Fibroblast of upper back skin (primary cell): ENCODE results near the gene KCMF1.
A peak's percentile ranks its signal among the peaks of the same experiment; 100 is the strongest.
"Not testable (repeated sequence)": the region's sequence is repeated elsewhere in the genome, so short reads cannot be mapped to it uniquely, and the experiment has no call there.

Source experiments
- DNase-seq: peaks from one replicate; pipeline ENCODE4 v3.0.0-alpha.2; 2013

The KCMF1 gene

DNA sequence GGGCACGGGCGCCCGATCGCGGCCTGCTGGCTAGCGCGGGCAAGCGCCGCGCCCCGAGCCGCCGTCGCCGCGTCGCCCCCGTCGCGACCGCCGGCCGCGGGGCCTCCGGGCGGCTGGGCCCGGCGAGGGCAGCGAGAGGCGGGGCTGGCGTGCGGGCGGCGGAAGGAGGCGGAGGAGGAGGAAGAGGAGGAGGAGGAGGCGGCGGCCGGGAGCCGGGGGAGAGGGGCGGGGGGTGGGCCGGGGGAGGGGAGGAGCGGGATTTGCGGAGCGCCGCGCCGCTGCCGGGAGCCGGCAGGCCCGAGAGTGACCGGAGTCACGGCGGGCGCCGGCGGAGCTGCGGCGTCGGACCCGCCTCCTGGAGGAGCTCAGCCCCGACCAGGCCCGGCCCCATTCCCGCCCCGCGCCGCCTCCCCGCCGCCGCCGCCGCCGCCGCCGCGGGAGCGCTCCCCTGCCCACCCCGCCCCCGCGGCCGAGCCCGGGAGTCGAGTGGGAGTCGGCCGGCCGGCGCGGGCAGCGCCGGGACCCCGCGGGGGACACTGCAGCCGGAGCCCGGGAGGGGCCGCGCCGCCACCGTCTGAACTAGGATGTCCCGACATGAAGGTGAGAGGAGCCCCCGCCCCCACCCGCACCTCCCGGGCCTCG is at the start of gene KCMF1:
Gene KCMF1, plus strand, starts transcription at position 294 of the 642 bp plus-strand sequence. Its CDS starts 291 bp downstream, at position 585.
- DNase-seq = peak; percentile 68

DNA sequence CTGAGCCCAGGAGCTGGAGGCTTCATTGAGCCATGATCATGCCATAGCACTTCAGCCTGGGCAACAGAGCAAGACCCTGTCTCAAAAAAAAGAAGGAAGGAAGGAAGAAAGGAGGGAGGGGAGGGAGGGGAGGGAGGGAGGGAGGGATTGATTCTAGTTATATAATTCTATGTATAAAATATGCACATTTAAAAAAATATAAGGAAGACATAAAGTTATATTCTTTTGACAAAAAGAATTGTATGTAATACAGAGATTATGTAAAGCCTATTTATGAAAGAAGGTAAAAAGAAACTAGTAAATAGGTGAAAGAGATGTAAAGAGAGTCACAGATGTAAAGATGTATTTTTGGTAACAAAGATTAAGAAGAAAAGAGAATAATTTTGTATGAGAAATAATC is 48.0 kb upstream of the KCMF1 start:
- DNase-seq = no peak

DNA sequence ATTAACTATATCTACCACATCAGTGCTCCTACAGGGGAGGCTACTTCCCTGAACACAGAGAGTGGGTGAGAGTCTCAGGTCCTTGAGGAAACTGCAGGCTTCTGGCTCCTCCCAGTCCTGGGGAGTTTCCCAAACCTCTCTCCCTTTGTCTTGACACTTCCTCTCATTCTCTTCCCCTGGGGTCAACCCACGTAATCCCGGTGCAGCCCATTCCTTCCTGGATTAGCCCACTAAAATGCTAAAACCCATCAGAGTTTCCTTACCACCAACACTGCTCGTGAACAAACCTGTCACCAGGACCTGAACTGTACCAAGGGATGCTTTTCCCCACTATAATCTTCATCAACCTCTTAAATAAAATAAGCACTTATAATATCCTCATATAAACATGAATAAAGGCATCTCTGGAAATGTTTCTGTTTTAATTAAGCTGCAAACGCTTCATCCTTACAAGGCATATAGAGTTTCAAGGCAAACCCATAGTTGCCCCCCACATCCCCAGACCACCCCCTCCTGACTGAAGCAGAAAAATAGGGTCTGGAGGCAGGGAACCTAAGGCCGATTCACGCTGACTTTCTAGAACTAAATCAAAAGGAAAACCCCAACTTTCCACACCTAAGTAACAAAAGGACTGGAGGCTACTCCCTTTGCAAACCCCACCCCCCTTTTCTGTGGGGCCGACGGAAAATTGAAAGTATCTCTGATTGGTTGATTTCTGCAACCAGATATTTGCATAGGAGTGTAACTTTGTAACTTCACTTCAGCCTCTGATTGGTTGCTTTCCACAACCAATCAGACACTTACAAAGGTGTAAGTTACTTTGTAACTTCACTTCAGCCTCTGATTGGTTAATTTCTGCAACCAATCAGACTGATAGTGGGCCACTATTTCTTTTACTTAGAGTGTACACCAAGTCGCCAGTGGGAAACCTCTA is 46.5 kb upstream of the KCMF1 start:
- peak; percentile 74 for DNase-seq

DNA sequence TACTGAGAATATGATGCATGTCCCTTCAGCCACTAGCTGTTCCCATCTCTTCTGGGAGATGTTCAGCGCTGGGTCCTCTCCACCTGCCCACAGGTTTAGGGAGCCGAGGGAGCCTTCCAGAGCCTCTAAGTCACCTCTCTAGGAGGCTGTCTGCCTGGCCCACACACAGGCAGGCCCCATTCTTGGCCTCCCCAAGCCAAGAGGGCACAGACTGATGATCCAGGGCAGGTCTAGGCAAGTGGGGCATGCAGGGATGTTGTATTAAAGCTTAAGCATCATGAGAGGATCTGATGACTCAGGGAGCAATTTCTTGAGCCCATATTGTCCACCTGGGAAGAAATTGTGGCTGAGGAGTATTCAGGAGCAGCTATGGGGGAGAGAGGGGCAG is 45.6 kb upstream of the KCMF1 start:
- DNase-seq = no peak

DNA sequence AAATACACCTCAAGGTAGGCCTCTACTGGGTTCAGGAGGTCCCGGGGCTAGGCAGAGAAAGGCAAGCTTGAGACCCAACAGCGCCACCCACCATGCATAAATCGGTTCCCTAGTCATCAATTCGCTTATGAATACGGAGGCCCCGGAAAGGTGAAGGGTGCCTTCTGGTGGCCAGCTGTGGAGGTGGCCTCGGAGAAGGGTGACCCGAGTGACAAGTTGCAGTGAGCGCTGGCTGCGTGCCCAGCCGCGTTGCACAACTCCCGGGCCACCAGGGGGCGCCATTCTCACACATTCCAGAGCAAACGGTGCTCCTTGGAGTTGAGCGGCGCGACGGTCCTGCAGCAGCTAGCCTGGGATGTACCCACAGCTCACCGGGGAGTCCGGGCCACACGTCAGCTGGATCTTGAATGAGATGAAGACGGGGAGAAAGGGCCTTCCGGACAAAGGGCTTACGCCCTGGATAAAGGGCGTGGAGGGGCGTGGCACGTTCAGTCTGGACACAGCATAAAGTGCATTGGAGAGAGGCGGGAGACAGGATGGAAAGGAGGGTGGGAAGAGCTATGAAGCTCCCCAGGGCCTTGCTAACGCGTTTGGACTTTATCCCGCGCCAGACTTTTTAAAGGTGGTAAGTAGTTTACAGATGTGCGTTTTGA is 45.1 kb upstream of the KCMF1 start:
- peak; percentile 89 for DNase-seq

DNA sequence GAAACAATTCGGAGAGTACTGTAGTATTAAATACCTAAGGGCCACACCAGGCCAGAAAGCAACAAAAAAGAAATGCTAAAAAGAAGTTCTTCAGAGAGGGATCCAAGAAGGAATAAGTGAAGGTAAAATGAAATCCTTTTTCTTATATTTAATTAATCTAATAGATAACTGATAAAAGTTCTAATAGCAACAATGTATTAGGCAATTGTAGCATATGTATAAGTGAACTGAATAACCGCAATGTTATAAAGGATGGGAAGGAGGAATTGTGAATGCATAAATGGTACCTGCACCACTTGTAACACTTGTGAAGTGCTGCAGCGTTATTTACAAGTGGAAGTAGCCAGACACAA is 43.7 kb upstream of the KCMF1 start:
- no peak for DNase-seq

DNA sequence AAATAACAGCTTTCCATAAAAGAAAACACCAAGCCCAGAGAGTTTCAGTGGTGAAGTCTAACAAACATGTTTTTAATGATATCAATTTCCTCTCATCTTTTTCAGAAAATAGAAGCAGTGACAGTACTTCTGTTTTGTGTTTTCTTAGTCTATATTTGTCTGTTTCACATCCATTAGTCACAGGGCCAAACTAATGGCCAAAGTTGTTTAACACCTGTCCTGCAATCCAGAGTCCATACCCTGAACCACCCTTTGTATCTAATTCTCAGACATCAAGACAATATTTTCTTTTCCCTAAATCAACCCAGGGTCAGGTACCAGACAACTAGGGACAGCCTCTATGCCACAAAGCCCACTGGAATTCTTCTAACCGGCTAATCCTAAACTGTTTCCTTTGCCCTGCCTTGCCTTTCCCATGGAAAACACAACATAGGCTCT is 39.6 kb upstream of the KCMF1 start:
- DNase-seq = no peak

DNA sequence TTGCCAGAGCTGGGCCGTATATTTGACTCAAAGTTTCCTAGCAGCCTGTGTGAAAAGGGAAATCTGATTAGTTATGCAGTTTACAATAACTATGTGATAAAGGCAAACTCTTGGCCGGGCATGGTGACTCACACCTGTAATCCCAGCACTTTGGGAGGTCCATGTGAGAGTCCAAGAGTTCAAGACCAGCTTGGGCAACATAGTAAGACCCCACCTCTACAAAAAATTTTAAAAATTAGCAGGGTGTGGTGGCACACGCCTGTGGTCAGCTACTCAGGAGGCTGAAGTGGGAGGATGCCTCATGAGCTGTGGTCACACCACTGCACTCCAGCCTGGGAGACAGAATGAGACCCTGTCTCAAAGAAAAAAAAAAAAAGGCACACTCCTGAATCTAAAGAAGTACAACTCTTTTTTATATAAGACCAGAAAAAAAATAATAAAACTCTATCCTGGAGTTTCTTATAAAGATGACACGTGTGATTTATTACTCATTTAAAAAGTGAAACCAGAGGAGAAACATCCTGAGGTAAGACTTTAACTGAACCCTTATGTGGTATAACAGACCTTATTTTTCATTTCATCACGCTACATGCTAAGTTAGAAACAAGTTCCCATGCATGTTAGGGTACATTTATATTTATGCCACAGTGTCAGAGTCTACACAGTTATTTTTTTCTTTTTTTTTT is 32.6 kb upstream of the KCMF1 start:
- DNase-seq = peak; percentile 75

DNA sequence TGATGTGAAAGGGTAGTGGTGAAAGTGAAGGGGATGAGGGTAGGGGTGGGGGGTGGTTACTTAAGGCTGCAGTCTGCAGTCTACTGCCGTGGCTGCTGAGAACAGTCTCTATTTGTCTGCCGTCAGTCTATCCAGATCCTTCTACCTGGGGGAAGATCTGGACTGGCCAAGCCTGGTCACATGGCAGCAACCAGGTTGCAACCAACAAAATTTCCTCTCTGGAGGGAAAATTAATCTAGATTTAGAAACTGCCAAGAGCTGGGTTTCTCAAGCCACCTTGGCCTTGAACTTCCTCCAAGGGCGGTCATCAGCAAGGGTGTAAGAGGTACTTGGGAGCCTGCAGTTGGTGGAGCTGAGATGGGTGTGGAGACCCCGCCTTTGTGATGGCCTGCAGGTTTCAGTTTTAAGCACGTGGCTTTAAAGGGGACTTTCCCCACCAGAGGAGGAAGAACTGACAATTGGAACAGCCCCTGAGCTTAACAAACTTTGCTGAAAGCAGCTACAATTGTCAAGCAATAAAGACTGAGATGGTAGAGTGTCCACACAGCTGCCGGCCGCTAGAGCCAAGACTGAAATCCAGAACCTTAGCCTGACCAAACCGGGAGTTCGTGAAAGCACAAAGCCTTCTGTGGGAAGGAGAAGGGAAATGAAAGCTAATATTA is 31.4 kb upstream of the KCMF1 start:
- no peak for DNase-seq

DNA sequence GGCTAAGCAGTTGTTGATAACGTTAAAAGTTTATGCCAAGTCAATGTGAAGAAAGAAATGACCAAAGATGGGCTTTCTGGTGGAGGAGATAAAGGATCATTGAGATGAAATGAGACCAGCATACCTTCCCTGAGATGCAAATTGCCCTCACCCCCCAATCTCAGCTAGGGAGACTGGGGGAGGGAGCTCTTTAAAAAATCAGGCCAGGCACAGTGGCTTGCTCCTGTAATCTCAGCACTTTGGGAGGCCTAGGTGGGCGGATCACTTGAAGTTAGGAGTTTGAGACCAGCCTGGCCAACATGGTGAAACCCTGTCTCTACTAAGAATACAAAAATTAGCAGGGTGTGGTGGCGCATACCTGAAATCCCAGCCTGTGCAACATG is 30.9 kb upstream of the KCMF1 start:
- DNase-seq = no peak

DNA sequence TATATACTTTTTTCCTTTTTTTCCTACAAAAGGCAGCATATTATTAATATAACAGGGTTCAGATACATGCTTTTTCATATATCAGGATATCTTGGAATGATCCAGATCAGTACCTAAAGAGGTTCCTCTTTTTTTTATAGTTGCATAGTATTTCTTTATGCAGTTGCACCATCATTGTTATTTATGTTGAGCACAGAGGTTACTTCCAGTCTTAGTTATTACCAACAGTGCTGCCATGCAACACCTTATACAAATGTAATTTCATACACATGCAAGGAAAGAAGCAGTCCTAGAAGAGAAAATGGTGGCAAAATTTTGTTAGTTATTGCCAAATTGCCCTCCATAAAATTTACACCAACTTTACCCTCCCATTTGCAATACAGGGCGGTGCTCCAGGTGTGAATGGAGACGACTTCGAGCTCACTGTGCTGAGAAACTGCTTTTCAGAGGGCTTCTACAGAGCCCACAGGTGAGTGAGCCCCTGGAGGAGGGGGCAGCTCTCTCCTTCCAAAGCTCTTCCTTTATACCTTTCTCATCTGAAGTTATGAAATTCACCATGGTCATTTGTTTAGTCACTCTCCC is 30.0 kb upstream of the KCMF1 start:
- DNase-seq = no peak

DNA sequence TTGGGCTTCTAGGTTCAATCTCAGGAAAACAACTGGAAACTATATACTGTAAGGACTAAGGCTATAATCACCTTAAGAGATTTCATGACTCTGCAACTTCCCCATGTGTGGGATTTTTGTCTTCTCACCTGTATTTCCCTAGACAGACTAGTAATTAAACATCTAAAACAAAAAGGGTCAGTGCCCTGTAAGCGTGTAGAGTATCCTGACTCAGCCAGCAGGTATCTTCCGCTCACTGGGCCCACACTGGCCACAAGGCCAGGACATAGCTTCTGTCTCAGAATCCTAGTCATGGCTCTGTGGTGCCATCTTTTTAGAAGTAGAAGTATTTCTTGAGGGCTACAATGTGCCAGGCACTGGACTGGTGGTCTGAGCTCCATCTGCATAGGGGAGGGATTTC is 28.8 kb upstream of the KCMF1 start:
- DNase-seq = no peak

DNA sequence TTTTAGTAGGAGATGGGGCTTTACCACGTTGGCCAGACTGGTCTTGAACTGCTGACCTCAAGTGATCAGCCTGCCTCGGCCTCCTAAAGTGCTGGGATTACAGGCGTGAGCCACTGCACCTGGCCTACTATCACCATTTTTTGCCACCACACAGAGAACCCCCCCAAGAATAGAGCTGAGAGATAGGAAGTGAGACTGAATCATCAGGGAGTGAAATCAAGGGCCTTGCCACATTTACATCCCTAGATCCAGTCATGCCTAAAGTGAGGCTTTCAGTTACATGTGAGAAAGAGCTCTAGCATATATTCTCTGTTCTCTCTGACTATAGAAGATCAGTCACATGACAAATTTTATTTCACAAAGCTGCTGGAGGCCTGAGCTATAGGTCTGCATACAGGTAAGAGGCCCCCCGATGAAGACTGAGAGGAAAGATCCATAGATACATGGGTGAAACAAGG is 28.0 kb upstream of the KCMF1 start:
- DNase-seq = no peak

DNA sequence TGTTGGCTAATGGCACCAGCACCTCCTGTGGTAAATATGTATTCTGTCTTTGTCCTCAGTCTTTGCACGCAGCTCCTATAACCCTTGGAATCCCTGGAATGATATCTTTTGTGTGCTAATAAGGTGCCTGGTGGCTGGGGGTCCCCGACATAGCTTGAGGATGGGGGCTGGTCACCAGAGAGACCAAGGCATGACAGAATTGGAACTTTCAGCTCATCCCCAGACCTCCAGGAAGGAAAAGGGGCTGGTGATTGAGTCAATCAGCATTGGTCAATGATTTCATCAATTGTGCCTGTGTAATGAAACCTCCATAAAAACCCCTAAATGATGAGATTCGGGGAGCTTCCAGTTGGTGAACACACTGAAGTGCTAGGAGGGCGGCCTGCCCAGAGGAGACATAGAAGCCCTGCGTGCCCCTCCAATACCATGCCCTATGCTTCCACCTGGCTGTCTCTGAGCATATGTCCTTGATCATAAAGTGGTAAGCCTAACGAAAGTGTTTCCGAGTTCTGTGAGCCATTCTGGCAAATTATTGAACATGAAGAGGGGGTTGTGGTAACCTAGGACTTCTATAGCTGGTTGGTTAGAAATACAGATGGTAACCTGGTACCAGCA is 26.6 kb upstream of the KCMF1 start:
- no peak for DNase-seq

DNA sequence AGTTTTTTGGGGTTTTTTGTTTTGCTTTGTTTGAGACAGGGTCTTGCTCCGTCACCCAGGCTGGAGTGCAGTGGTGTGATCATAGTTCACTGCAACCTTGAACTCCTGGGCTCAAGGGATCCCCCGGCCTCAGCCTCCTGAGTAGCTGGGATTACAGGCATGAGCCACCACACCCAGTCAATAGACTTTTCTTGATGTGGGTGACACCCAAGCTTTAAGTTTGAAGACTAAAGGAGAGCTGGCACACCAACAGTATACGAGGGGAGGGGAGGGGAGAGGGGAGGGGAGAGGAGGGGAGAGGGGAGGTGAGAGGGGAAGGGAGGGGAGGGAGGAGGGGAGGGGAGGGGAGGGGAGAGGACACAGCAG is 25.1 kb upstream of the KCMF1 start:
- not testable (repeated sequence) for DNase-seq

DNA sequence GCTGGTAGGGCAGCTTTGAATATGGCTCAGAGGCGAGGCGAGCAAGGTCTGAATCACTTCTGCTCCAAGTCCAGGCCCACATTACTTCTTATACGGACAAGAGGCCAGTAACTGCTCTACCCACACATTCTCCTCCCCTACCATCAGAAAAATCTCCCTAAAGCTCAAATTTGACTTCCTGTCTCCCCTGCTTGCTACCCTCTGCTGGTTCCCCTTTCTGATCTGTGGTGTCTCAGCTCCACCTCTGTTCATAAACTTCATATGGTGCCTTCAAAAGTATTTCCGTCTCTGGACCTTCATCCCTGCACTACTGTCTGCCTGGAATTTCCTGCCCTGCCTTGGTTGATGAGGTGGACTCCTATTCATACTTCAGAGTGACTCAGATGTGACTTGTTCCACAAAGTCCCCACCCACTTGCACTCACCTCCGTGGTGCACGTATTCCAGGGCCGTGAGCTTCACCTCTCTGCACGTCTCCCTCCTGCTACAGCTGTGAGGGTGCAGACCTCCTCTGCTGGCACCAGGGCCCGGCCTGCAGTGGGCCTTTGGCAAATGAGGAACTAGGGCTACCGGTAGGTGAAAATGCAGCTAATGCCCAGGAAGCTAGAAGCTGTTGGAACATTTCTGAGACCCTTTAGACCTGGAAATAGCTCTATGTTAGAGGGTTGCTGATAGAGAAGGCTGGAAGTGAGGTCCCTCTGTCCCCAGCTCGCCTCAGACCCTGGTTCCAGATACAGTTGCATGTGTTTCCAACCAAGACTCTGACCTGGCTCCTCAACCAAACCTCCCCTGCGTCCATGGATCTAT is 24.6 kb upstream of the KCMF1 start:
- DNase-seq = peak; percentile 84

DNA sequence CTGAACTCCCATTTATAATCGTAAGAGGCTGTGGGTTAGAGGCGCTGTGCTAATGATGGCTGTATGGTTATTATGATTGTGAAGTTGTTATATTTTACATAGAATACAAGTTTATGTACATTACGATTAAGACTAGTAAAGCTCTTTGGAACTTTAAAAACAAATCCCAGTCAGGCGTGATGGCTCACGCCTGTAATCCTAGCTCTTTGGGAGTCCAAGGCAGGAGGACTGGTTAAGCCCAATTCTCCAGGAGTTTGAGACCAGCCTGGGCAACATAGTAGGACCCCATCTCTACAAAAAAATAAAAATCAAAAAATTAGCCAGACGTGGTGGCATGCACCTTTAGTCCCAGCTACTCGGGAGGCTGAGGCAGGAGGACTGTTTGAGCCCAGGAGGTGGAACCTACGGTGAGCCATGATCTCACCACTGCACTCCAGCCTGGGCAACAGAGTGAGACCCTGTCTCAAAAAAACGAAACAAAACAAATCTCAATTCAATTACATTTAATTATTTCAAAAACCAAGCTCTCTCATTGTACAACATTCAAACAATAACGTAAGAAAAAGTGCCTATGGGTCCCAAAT is 23.9 kb upstream of the KCMF1 start:
- DNase-seq = no peak

DNA sequence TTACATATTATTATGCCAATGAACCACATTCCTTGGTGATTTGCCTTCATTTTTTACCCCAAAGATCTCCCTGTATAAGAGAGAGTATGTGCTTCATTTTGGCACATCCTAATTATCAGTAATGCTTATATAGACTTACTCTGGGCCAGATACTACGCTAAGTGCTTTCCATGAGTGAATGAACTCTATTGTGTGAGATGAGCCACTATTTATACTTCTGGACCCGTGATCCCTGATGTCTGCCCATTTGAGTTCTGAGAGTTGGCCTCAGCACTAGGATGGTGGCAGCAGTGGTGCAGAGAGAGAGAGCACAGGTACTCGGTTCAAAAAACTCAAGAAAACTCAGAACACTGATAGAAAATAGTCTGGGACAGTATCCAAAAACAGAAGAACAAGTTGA is 17.4 kb upstream of the KCMF1 start:
- DNase-seq = no peak

DNA sequence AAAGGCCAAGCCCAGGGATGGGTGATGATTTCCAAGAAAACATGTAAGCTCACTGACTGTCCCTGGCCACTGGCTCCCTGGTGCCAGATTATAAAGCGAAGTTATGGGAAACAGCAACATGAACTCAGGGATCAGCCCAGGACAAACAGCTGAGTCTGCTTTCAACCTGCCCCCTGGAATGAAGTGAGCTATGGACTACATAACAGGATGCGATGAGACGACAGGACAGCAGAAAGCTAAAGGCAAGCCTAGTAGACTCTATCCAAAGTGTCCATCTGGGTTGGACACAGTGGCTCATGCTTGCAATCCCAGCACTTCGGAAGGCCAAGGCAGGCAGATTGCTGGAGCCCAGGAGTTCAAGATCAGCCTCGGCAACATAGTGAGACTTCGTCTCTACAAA is 16.6 kb upstream of the KCMF1 start:
- DNase-seq = no peak
